Measurements from ENCODE around the gene TYRP1.

TYRP1 gene

DNA sequence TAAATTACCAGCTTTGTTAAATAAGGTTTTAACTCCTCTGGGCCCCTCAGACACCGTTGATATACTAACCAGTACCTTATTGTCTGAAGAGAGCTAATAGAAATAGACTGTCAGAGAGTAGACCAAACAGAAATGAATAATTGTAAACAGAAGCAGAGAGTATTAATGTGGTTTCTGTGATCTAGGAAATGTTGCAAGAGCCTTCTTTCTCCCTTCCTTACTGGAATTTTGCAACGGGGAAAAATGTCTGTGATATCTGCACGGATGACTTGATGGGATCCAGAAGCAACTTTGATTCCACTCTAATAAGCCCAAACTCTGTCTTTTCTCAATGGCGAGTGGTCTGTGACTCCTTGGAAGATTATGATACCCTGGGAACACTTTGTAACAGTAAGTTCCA lies 5.1 kb downstream of the TYRP1 start:
- peak; percentile 35; the same call in 1 of the 3 replicates for ATAC-seq (ENCODE audit: low read depth)

DNA sequence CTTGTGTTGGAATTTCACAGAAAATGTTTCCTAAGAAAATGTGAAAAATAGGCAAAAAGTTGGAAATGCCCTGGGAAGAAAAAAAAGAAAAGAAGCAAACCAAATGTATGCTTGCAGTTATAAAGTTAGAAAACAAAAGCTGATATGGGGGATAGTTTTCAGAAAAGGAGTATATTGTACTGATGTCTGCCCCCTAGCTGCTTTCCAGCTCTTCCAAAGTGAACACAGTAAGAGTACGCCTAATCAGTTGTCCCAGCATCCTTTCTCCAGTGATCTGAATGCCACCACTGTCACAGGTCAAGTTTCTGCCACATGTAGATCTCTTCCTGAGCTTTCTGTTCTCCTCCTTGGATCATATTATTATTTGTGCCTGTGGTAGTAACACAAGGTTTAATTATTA lies 5.8 kb downstream of the TYRP1 start:
- no peak overlapping the region for H3K27ac ChIP-seq (ENCODE audit: poor library complexity, severe bottlenecking)
- TF ChIP-seq, protein P1, sequence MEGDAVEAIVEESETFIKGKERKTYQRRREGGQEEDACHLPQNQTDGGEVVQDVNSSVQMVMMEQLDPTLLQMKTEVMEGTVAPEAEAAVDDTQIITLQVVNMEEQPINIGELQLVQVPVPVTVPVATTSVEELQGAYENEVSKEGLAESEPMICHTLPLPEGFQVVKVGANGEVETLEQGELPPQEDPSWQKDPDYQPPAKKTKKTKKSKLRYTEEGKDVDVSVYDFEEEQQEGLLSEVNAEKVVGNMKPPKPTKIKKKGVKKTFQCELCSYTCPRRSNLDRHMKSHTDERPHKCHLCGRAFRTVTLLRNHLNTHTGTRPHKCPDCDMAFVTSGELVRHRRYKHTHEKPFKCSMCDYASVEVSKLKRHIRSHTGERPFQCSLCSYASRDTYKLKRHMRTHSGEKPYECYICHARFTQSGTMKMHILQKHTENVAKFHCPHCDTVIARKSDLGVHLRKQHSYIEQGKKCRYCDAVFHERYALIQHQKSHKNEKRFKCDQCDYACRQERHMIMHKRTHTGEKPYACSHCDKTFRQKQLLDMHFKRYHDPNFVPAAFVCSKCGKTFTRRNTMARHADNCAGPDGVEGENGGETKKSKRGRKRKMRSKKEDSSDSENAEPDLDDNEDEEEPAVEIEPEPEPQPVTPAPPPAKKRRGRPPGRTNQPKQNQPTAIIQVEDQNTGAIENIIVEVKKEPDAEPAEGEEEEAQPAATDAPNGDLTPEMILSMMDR (IDR thresholded peaks at IDR 0.05; ENCODE audit: poor library complexity, severe bottlenecking) = no peak
- no peak for DNase-seq (ENCODE audit: low spot score)
- no peak for ATAC-seq (ENCODE audit: low read depth)
- no peaks in the 10 kb centered on the region for H3K4me1 ChIP-seq (ENCODE audit: insufficient read depth, poor library complexity, severe bottlenecking)
- H3K9me3 ChIP-seq (ENCODE audit: severe bottlenecking) = no peaks in the 10 kb centered on the region
- H3K27me3 ChIP-seq (ENCODE audit: insufficient read depth, poor library complexity, severe bottlenecking) = no peaks in the 10 kb centered on the region
- H3K4me3 ChIP-seq (ENCODE audit: severe bottlenecking) = no peak overlapping the region
- H3K36me3 ChIP-seq (ENCODE audit: low read depth) = no peaks in the 10 kb centered on the region

More for the DNA sequence above, 5.1 kb downstream of the TYRP1 start:
- Histone ChIP-seq H3K4me3 (ENCODE audit: severe bottlenecking) (no peak overlapping the region), H3K27me3 (ENCODE audit: insufficient read depth, poor library complexity, severe bottlenecking) (no peaks in the 10 kb centered on the region), H3K9me3 (ENCODE audit: severe bottlenecking) (no peaks in the 10 kb centered on the region), H3K4me1 (ENCODE audit: insufficient read depth, poor library complexity, severe bottlenecking) (no peaks in the 10 kb centered on the region), H3K27ac (ENCODE audit: poor library complexity, severe bottlenecking) (no peak overlapping the region), H3K36me3 (ENCODE audit: low read depth) (no peaks in the 10 kb centered on the region)
- no peak for DNase-seq (ENCODE audit: low spot score)
- TF ChIP-seq, protein P1 (IDR thresholded peaks at IDR 0.05; ENCODE audit: poor library complexity, severe bottlenecking) = no peak

DNA sequence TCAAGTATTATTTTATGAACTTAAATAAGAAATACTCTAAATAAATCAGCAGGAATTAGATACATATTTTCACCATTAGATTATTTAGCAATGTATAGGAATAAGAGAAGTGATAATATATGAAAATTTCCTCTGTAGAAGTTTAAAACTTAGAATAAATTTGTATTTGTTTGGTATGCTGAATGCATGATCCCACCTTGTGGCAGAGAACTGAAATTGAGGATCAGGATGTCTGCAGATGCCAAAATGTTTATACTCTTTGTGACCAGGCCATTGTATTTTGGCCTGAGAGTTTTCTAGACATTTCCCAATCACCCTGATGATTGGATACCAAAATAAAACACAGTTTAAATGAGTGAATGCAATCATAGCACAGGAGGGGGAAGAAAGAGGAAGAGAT lies 6.3 kb downstream of the TYRP1 start:
- no peak for ATAC-seq (ENCODE audit: low read depth)

DNA sequence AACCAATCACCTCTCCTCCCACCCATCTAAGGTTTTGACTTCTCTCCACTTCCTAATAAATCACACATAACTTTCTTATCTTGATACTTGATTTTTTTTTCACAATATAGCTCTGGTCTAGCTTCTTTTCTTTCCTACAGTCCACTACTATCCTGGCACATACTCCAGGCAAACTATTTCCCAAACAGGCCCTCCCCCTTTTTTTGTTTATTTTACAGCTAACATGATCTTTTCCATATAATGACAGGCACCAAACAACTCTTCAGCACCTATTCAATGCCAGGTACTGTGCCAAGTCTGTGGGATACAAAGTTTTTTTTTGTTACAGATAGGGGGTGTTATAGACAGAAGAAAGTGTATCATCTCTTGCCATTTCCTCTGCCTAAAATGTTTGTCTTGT lies 7.9 kb downstream of the TYRP1 start:
- Histone ChIP-seq H3K27ac (ENCODE audit: poor library complexity, severe bottlenecking) (no peak overlapping the region), H3K36me3 (ENCODE audit: low read depth) (no peaks in the 10 kb centered on the region), H3K9me3 (ENCODE audit: severe bottlenecking) (no peaks in the 10 kb centered on the region), H3K27me3 (ENCODE audit: insufficient read depth, poor library complexity, severe bottlenecking) (no peaks in the 10 kb centered on the region), H3K4me3 (ENCODE audit: severe bottlenecking) (no peak overlapping the region), H3K4me1 (ENCODE audit: insufficient read depth, poor library complexity, severe bottlenecking) (no peaks in the 10 kb centered on the region)
- ATAC-seq (ENCODE audit: low read depth) (no peak), DNase-seq (ENCODE audit: low spot score) (no peak)
- TF ChIP-seq, protein P1 (IDR thresholded peaks at IDR 0.05; ENCODE audit: poor library complexity, severe bottlenecking) = no peak

More for the DNA sequence above, 6.3 kb downstream of the TYRP1 start:
- no peak for DNase-seq (ENCODE audit: low spot score)
- H3K4me1 ChIP-seq (ENCODE audit: insufficient read depth, poor library complexity, severe bottlenecking) = no peaks in the 10 kb centered on the region
- no peak overlapping the region for H3K27ac ChIP-seq (ENCODE audit: poor library complexity, severe bottlenecking)
- H3K36me3 ChIP-seq (ENCODE audit: low read depth) = no peaks in the 10 kb centered on the region
- TF ChIP-seq, protein P1 (IDR thresholded peaks at IDR 0.05; ENCODE audit: poor library complexity, severe bottlenecking) = peak; percentile 37
- H3K9me3 ChIP-seq (ENCODE audit: severe bottlenecking) = no peaks in the 10 kb centered on the region
- no peak overlapping the region for H3K4me3 ChIP-seq (ENCODE audit: severe bottlenecking)
- H3K27me3 ChIP-seq (ENCODE audit: insufficient read depth, poor library complexity, severe bottlenecking) = no peaks in the 10 kb centered on the region

DNA sequence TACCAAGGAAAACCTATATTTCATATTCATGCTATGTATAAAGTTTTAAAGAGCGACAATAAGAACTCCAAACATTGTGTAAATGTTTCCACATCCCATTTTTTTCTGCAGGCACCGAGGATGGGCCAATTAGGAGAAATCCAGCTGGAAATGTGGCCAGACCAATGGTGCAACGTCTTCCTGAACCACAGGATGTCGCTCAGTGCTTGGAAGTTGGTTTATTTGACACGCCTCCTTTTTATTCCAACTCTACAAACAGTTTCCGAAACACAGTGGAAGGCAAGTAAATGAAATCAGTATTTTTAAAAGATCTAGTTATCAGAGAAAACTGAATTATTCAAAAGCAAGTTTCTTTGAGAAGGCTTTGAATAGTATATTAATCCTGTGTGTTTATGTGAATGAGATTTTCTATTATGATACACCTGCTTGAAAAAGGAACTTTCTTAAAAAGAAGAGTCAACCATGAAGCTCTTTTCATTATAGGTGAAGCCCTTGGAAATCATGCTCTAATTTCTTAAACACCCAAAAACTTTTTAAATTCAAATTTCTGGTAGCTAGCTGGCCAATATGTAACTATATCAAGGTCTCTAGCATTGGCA lies 9.1 kb downstream of the TYRP1 start:
- no peaks in the 10 kb centered on the region for H3K4me1 ChIP-seq (ENCODE audit: insufficient read depth, poor library complexity, severe bottlenecking)
- no peaks in the 10 kb centered on the region for H3K9me3 ChIP-seq (ENCODE audit: severe bottlenecking)
- ATAC-seq (ENCODE audit: low read depth) (peak; percentile 64; the same call in 2 of the 3 replicates), DNase-seq (ENCODE audit: low spot score) (no peak)
- TF ChIP-seq, protein P1 (IDR thresholded peaks at IDR 0.05; ENCODE audit: poor library complexity, severe bottlenecking) = peak; percentile 74
- no peaks in the 10 kb centered on the region for H3K36me3 ChIP-seq (ENCODE audit: low read depth)
- H3K4me3 ChIP-seq (ENCODE audit: severe bottlenecking) = no peak overlapping the region
- no peak overlapping the region for H3K27ac ChIP-seq (ENCODE audit: poor library complexity, severe bottlenecking)
- no peaks in the 10 kb centered on the region for H3K27me3 ChIP-seq (ENCODE audit: insufficient read depth, poor library complexity, severe bottlenecking)

Data from RWPE2 (cell line).